ENCODE data around the gene DUOX2. TPM values are rescaled to one million over a fixed set of nuclear protein-coding genes. Genes with fewer than 3 reads are reported as not detected.

Gene DUOX2
- under 1 TPM; under 0.01 to 0.86 (median 0.10) TPM for total RNA-seq

DNA sequence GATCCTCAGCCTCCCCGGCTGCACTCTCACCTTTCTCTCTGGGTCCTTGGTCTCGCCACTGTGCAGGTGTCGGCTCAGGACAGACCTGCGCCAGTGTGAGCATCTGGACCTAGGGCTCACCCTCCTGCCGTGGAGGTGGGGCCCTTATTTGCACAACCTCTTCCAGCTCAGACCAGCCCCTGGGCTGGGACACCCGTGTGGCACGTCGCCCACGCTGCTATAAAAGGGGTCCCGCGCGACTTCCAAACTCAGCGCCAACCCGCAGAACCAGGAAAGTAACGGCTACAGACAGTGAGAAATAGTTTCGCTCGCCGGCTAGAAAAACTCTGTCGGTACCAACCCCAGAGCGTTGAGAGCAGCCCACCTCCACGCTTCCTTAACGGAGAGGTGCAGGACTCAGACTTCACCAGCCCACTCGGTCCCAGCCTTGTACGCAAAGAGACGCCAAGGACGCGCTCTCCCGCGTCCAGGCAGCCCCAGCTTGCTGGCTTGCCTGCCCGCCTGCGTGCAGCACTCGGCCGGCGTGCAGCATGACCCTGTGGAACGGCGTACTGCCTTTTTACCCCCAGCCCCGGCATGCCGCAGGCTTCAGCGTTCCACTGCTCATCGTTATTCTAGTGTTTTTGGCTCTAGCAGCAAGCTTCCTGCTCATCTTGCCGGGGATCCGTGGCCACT lies at the start of gene DUOX2, which contains the start of gene DUOXA2:
DUOX2 (minus strand) TSS at position 97 of the 675 bp plus-strand sequence. CDS start 761 bp downstream, outside the sequence.
DUOXA2 (plus strand) TSS at position 251 of the 675 bp plus-strand sequence; CDS start at position 531, 280 bp downstream.
- DNase-seq (ENCODE audit: extremely low spot score), result no peak
- no peak for TF ChIP-seq POLR2AphosphoS5 (IDR thresholded peaks at IDR 0.05)
- intact Hi-C loops (cut with DNase I), result no loop called here
- Histone ChIP-seq H3K4me3 (peak within 1 kb of the TSS in 1 of 4 donors; percentile 12), H3K9me3 (no peaks in the 10 kb centered on the region), H3K27me3 (peaks cover 7 to 98% (median 57%) of the 10 kb centered on the region in 4 donors), H3K36me3 (no peaks in the 10 kb centered on the region), H3K27ac (replicated peaks in 1 of 4) (no peak within 1 kb of the TSS), H3K4me1 (peaks cover 27 to 60% (median 43%) of the 10 kb centered on the region in 4 donors)
- 3% methylated on average over 17 of the region's 42 CpGs for WGBS

DNA sequence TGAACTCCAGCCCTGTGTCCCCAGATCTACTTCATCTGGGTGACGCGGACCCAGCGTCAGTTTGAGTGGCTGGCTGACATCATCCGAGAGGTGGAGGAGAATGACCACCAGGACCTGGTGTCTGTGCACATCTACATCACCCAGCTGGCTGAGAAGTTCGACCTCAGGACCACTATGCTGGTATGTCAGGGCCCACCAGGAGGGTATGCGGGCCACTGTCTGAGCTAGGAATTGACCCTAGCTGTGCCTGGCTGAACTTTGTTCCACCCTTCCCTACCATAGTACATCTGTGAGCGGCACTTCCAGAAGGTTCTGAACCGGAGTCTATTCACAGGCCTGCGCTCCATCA lies 49.5 kb upstream of the DUOX2 start:
- Histone ChIP-seq H3K27ac (replicated peaks in 1 of 4) (no peak overlapping the region), H3K4me3 (no peak overlapping the region), H3K9me3 (peaks cover 0 to 3% (median 0%) of the 10 kb centered on the region in 4 donors), H3K4me1 (peaks cover 17 to 44% (median 32%) of the 10 kb centered on the region in 4 donors), H3K27me3 (no peaks in the 10 kb centered on the region), H3K36me3 (no peaks in the 10 kb centered on the region)
- DNase-seq (ENCODE audit: extremely low spot score), result no peak
- TF ChIP-seq POLR2AphosphoS5 (IDR thresholded peaks at IDR 0.05) (no peak), POLR2A (IDR thresholded peaks at IDR 0.05; ENCODE audit: low read depth) (no peak), EP300 (IDR thresholded peaks at IDR 0.05) (no peak)
- TF ChIP-seq, protein P1, sequence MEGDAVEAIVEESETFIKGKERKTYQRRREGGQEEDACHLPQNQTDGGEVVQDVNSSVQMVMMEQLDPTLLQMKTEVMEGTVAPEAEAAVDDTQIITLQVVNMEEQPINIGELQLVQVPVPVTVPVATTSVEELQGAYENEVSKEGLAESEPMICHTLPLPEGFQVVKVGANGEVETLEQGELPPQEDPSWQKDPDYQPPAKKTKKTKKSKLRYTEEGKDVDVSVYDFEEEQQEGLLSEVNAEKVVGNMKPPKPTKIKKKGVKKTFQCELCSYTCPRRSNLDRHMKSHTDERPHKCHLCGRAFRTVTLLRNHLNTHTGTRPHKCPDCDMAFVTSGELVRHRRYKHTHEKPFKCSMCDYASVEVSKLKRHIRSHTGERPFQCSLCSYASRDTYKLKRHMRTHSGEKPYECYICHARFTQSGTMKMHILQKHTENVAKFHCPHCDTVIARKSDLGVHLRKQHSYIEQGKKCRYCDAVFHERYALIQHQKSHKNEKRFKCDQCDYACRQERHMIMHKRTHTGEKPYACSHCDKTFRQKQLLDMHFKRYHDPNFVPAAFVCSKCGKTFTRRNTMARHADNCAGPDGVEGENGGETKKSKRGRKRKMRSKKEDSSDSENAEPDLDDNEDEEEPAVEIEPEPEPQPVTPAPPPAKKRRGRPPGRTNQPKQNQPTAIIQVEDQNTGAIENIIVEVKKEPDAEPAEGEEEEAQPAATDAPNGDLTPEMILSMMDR (IDR thresholded peaks at IDR 0.05), result no peak
- intact Hi-C loops (cut with DNase I), result loop anchor here (2.0 kb wide), 1 partner anchor 293 kb away; no protein-coding TSS in a partner anchor
- 66% methylated on average over 4 of the region's 9 CpGs for WGBS

DNA sequence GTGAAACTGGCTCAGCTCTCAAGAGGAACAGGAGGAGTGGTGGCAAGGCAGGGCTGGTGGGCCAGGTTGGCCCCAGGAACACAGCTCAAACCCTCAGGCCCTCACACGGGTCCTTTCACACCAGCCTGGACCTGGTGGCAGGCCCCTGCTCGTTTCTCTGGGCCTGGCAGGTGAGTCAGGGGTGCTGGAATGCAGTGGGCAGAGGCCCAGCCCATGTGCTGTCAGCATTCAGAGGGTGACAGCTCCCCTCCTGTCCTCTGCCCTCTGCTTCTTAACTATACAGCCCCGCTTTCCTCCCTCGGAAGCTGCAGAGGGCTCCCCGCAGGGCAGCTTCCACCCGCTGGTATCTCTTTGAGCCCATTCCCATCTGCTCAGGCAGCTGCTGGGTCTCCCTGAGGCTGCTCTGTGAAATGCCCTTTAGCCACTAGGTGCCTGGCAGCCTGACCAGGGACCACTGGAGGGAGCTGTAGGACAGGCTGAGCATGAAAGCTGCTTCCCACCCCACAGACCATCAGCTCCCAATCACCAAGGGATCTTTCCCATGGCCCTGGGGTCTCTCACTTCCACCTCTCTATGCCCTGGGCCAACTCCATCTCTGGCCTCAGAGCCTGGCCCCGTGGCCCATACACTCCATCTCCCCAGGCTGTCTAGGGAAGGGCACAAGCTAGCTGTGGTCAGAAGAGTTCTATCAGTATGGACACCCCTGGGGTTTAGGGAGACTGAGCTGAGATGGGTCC lies 49.0 kb upstream of the DUOX2 start:
- intact Hi-C loops (cut with DNase I), result loop anchor here (2.0 kb wide), 1 partner anchor 294 kb away; no protein-coding TSS in a partner anchor
- no peak overlapping the region for H3K4me3 ChIP-seq
- WGBS, result 10% methylated on average over 6 of the region's 7 CpGs
- H3K27me3 ChIP-seq, result no peaks in the 10 kb centered on the region
- H3K4me1 ChIP-seq, result peaks cover 17 to 39% (median 26%) of the 10 kb centered on the region in 4 donors
- peaks cover 0 to 3% (median 0%) of the 10 kb centered on the region in 4 donors for H3K9me3 ChIP-seq
- H3K36me3 ChIP-seq, result no peaks in the 10 kb centered on the region
- no peak overlapping the region for H3K27ac ChIP-seq (replicated peaks in 1 of 4)
- TF ChIP-seq POLR2A (IDR thresholded peaks at IDR 0.05; ENCODE audit: low read depth) (no peak), POLR2AphosphoS5 (IDR thresholded peaks at IDR 0.05) (peak; percentile 36 to 38), EP300 (IDR thresholded peaks at IDR 0.05) (no peak)
- TF ChIP-seq, protein P1 (IDR thresholded peaks at IDR 0.05), result peak; percentile 79 to 89 (median 87)
- DNase-seq (ENCODE audit: extremely low spot score), result no peak

DNA sequence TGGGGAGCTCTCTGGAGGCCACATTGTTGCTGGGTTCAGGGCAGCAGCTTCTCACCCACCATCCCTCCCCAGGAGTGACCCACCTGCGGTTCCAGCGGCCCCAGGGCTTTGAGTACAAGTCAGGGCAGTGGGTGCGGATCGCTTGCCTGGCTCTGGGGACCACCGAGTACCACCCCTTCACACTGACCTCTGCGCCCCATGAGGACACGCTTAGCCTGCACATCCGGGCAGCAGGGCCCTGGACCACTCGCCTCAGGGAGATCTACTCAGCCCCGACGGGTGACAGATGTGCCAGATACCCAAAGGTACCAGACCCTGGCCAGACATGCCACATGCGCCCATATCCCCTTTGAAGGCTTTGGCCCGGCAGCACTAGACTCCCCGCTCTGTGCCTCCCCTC lies 47.7 kb upstream of the DUOX2 start:
- Histone ChIP-seq H3K4me1 (peaks cover 16 to 26% (median 20%) of the 10 kb centered on the region in 4 donors), H3K27me3 (no peaks in the 10 kb centered on the region), H3K9me3 (peaks cover 0 to 2% (median 0%) of the 10 kb centered on the region in 4 donors), H3K4me3 (no peak overlapping the region), H3K36me3 (no peaks in the 10 kb centered on the region), H3K27ac (replicated peaks in 1 of 4) (no peak overlapping the region)
- 92% methylated on average over 14 of the region's 14 CpGs for WGBS
- intact Hi-C loops (cut with DNase I), result loop anchor here (2.0 kb wide), 1 partner anchor 295 kb away; no protein-coding TSS in a partner anchor
- DNase-seq (ENCODE audit: extremely low spot score), result no peak
- TF ChIP-seq, protein P1 (IDR thresholded peaks at IDR 0.05), result no peak
- no peak for TF ChIP-seq EP300 (IDR thresholded peaks at IDR 0.05)
- TF ChIP-seq POLR2AphosphoS5 (IDR thresholded peaks at IDR 0.05), result no peak
- no peak for TF ChIP-seq POLR2A (IDR thresholded peaks at IDR 0.05; ENCODE audit: low read depth)

DNA sequence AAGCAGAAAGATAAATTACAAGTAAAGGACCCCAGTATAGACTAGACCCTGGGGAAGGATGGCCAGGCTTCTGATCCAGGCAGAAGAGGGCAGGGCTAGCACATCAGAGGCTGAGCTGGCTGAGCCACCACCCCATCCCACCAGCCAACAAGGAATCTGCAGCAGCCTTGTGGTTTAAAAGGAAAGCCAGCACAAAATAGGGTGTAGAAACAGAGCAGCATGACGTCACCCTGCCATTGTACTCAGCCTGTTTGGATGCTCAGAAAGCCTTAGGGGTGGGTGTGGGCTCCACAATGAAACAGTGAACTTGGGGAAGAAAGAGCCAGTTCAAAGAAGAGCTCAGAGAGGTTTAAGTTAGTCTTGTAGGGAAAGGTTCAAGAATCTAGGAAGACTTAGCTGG lies 44.0 kb upstream of the DUOX2 start:
- 68% methylated on average over 1 of the region's 1 CpG for WGBS
- no peaks in the 10 kb centered on the region for H3K36me3 ChIP-seq
- no peaks in the 10 kb centered on the region for H3K27me3 ChIP-seq
- H3K4me1 ChIP-seq, result peaks cover 5 to 6% (median 6%) of the 10 kb centered on the region in 4 donors
- H3K9me3 ChIP-seq, result no peaks in the 10 kb centered on the region
- H3K27ac ChIP-seq (replicated peaks in 1 of 4), result no peak overlapping the region
- no peak for TF ChIP-seq EP300 (IDR thresholded peaks at IDR 0.05)
- TF ChIP-seq, protein P1 (IDR thresholded peaks at IDR 0.05), result no peak
- TF ChIP-seq POLR2A (IDR thresholded peaks at IDR 0.05; ENCODE audit: low read depth), result no peak
- no peak for TF ChIP-seq POLR2AphosphoS5 (IDR thresholded peaks at IDR 0.05)
- intact Hi-C loops (cut with DNase I), result no loop called here
- H3K4me3 ChIP-seq, result no peak overlapping the region
- no peak for DNase-seq (ENCODE audit: extremely low spot score)

Data from esophagus muscularis mucosa (tissue), 4 donors.